Colonic mucosa (tissue), 4 donors: ENCODE data around the gene TMC6. TPM values are rescaled to one million over a fixed set of nuclear protein-coding genes. Genes with fewer than 3 reads are reported as not detected.
"Not testable (repeated sequence)": the region's sequence is repeated elsewhere in the genome, so short reads cannot be mapped to it uniquely, and the experiment has no call there.

Experiments used
- DNase-seq: peaks from one replicate; pipeline ENCODE4 v3.0.0-alpha.2; 2020
- H3K27ac ChIP-seq: fragments of 200-600 bp; one replicate; pipeline ENCODE4 v1.8.0; 2021
- H3K27me3 ChIP-seq: fragments of 200-600 bp; one replicate; pipeline ENCODE4 v1.8.0; 2021
- H3K36me3 ChIP-seq: fragments of 200-600 bp; one replicate; pipeline ENCODE4 v1.8.0; 2021
- H3K4me1 ChIP-seq: fragments of 200-600 bp; one replicate; pipeline ENCODE4 v1.8.0; 2021; ENCODE audit warnings: mild to moderate bottlenecking
- H3K4me3 ChIP-seq: fragments of 200-600 bp; one replicate; pipeline ENCODE4 v1.8.0; 2021
- H3K9ac ChIP-seq, 2 donors: one replicate each; pipeline ENCODE4 v1.7.0; 2013; ENCODE audit warnings: control low read depth in 2 of 2, low read depth in 2 of 2, low read length in 2 of 2
- H3K9me3 ChIP-seq: fragments of 200-600 bp; one replicate; pipeline ENCODE4 v1.8.0; 2021
- intact Hi-C: fragments of 100-400 bp; cut with DNase I; formaldehyde crosslinking; loops from one replicate; pipeline ENCODE4 v1.14.1; 2022
- total RNA-seq, 2 donors: library from RNA; stranded (reverse); fragmentation: NEBNext Ultra II Directional in 1 of 2; extraction: Animal tissue kit (Norgen Biotek cat#: 25700) in 1 of 2; gene quantifications; one replicate each; pipeline ENCODE4 v1.2.1, GENCODE V29; 2021
- TF ChIP-seq, protein P1 (sequence below): fragments of 200-600 bp; IDR thresholded peaks from one replicate; pipeline ENCODE4 v1.8.0; 2022; ENCODE audit warnings: antibody characterized with exemption, mild to moderate bottlenecking
- donor health status: healthy.
- donor health status: DM: no; HTN: no; CAD: no.
- donor health status: DM: no; HTN: no; CAD: no.

Gene TMC6
- total RNA-seq, 2 donors from 2014 or later = 108 to 159 TPM

- no peaks in the 10 kb centered on the region for H3K27me3 ChIP-seq
- no peak overlapping the region for H3K9ac ChIP-seq
- TF ChIP-seq, protein P1, sequence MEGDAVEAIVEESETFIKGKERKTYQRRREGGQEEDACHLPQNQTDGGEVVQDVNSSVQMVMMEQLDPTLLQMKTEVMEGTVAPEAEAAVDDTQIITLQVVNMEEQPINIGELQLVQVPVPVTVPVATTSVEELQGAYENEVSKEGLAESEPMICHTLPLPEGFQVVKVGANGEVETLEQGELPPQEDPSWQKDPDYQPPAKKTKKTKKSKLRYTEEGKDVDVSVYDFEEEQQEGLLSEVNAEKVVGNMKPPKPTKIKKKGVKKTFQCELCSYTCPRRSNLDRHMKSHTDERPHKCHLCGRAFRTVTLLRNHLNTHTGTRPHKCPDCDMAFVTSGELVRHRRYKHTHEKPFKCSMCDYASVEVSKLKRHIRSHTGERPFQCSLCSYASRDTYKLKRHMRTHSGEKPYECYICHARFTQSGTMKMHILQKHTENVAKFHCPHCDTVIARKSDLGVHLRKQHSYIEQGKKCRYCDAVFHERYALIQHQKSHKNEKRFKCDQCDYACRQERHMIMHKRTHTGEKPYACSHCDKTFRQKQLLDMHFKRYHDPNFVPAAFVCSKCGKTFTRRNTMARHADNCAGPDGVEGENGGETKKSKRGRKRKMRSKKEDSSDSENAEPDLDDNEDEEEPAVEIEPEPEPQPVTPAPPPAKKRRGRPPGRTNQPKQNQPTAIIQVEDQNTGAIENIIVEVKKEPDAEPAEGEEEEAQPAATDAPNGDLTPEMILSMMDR = no peak
- peaks cover 5% of the 10 kb centered on the region for H3K36me3 ChIP-seq
- H3K27ac ChIP-seq = no peak overlapping the region
- DNase-seq = no peak
- H3K4me1 ChIP-seq = no peaks in the 10 kb centered on the region
- intact Hi-C loops = no loop called here
- H3K9me3 ChIP-seq = no peaks in the 10 kb centered on the region
- H3K4me3 ChIP-seq = no peak overlapping the region
Observed at GRCh38 chr17:78117027-78117981, 11.3 kb downstream of the TMC6 start.

- no peak overlapping the region for H3K9ac ChIP-seq
- H3K4me1 ChIP-seq = no peaks in the 10 kb centered on the region
- H3K36me3 ChIP-seq = peaks cover 3% of the 10 kb centered on the region
- no peaks in the 10 kb centered on the region for H3K9me3 ChIP-seq
- H3K27me3 ChIP-seq = no peaks in the 10 kb centered on the region
- no peak overlapping the region for H3K4me3 ChIP-seq
- DNase-seq = no peak
- TF ChIP-seq, protein P1 = no peak
- intact Hi-C loops = no loop called here
- H3K27ac ChIP-seq = no peak overlapping the region
Observed at GRCh38 chr17:78116411-78116810, 12.1 kb downstream of the TMC6 start.

- H3K27me3 ChIP-seq, H3K36me3 ChIP-seq, intact Hi-C loops: not testable (repeated sequence)
Observed at GRCh38 chr17:78115803-78116202, 12.8 kb downstream of the TMC6 start.

DNA sequence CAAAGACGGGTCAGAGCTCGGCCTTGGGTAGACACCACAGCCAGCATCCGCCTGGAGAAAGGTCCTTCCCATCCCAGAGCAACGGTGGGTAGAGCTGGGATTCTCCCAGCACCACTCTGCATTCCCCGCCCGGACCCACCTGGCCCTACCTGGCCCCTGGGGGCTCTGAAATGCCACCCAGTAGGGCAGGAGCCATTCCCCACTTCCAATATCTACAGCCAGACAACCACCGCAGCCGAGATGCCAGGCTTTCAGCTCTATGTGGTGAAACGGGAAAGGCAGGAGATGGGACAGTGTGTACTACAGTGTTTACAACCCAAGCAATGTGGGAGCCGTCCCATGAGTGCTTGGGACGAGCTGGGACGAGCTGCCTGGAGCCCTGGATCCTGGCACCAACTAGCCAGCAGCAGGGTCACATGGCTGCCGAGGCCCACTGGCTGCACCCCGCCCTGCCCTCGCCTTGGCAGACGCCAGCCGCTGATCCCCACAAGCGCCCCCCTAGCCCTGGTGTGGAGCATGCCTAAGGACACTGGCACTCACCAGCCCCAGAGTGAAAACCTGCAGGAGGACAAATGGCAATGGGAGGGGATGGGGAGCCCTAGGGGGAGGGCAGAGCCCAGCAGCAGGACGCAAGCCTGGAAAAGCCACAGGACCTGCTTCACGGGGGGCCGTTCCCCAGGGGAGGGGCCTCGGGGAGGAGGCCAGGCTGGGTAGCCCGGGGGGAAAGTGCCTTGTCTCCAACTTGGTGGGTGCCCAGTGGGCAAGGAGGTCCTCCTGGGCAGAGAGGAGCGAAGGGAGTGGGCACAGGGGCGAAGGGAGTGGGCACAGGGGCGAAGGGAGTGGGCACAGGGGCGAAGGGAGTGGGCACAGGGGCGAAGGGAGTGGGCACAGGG is 13.5 kb downstream of the TMC6 start:
- intact Hi-C loops = loop anchor here (5.0 kb wide), 1 partner anchor 62 kb away; no protein-coding TSS in a partner anchor
- H3K4me1 ChIP-seq = no peaks in the 10 kb centered on the region
- no peak for DNase-seq
- H3K27ac ChIP-seq = no peak overlapping the region
- peaks cover 3% of the 10 kb centered on the region for H3K36me3 ChIP-seq
- H3K4me3 ChIP-seq = no peak overlapping the region
- H3K9ac ChIP-seq = no peak overlapping the region
- TF ChIP-seq, protein P1 = no peak
- H3K9me3 ChIP-seq = no peaks in the 10 kb centered on the region
- H3K27me3 ChIP-seq = no peaks in the 10 kb centered on the region

More at GRCh38 chr17:78115803-78116202, 12.8 kb downstream of the TMC6 start:
- H3K4me1 ChIP-seq, DNase-seq, H3K4me3 ChIP-seq, H3K27ac ChIP-seq, H3K9ac ChIP-seq, H3K9me3 ChIP-seq: not testable (repeated sequence)

DNA sequence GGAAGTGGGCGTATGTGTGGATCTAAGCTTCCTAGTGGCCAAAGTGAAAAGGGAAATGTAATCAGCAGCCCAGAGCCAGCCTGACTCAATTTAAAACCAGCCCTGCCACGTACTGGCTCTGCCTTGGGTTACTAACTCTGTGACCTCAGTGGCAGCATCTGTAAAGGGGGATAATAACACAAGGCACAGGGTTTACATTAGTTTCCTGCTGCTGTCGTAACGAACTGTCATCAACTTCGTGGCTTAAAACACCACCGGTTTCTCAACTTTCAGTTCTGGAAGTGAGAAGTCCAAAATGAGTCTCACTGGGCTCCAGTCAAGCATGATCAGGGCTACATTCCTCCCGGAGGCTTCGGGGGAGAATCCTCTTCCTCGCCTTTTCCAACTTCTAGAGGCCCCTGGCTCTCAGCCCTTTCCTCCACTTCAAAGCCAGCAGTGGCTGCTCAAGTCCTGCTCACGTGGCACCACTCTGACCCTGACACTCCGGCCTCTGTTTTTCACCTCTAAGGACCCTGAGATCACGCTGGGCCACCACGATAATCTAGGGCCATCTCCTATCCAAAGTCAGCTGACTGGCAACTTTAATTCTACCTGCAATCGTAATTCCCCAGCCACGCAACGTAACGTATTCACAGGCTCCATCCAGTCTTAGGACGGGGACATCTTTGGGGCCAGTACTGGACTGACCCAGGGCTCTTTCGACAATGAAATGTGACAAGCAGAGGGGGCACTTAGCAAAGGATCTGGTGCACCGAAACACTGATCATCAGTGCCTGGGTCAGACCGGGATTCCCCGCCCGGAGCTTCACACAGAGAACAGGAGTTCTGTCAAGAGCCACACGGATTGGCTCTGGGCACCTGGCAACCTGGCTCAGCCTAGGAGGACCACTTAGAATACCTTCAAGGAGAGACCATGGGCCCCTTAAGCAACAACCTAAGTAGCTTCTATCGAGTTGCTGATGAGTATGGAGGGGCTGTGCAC is 14.5 kb downstream of the TMC6 start:
- TF ChIP-seq, protein P1 = no peak

More for the DNA sequence above, 14.5 kb downstream of the TMC6 start:
- Histone ChIP-seq H3K27ac (no peak overlapping the region), H3K9ac (no peak overlapping the region), H3K4me1 (no peaks in the 10 kb centered on the region), H3K27me3 (no peaks in the 10 kb centered on the region), H3K9me3 (no peaks in the 10 kb centered on the region), H3K4me3 (no peak overlapping the region), H3K36me3 (peaks cover 3% of the 10 kb centered on the region)
- DNase-seq = no peak
- intact Hi-C loops = loop anchor here (2.0 to 5.0 kb wide), 2 partner anchors 63 to 137 kb away; no protein-coding TSS in a partner anchor
